MM.1S (cell line): Measurements from ENCODE around the gene TTC33.

Source experiments
- CTCF ChIP-seq: fragments of 300-600 bp; sonication (generic); IDR thresholded peaks from 2 replicates; pipeline ENCODE4 v1.5.1; 2016; ENCODE audit warnings: antibody characterized with exemption, low read length, mixed read lengths
- EZH2 ChIP-seq: fragments of 300-600 bp; sonication (generic); optimal IDR thresholded peaks from 2 replicates; pipeline ENCODE3; 2017; ENCODE audit warnings: low read depth, mild to moderate bottlenecking, antibody characterized with exemption, low read length, mixed read lengths

- TF ChIP-seq CTCF, result no peak
- no peak for TF ChIP-seq EZH2
These were observed 277.8 kb downstream of the TTC33 start for GRCh38 chr5:40477856-40478546.
